CD4-positive, alpha-beta T cell treated with Interleukin-10 for 1 hour (primary cell): Measurements from ENCODE around the gene ACTR3.

Experiments used
- DNase-seq: peaks from one replicate; pipeline ENCODE4 v3.0.0-alpha.2; 2020

Gene ACTR3

DNA sequence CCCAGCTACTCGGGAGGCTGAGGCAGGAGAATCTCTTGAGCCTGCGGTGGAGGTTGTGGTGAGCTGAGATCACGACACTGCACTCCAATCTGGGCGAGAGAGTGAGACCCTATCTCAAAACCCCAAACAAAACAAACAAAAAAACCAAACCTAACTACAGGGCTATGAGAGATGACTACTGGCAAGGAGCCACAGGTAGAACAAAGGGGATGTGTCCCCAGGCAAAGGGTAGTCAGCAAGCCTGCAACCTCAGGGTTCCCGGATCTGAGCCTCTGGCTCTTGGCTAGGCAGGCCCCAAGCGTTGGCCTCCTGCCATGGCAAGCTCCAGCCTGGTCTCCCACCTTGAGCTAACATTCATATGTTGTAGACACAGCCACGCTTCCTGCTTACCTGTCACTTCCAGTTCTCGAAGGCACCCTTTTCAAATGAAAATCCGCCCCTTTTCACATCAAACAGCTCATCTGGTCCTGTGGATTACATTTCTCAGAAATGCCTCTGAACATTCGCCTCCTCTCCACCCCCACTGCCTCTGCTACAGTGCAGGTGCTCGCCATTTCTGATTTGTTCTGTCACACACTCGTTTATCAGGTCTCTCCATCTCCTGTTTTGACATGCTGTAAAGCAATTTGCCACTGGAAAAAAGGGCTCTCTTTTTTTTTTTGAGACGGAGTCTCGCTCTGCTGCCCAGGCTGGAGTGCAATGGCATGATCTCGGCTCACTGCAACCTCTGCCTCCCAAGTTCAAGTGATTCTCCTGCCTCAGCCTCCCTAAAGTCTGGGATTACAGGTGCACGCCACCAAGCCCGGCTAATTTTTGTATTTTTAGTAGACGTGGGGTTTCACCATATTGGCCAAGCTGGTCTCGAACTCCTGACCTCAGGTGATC, 13.1 kb upstream of the ACTR3 start:
- peak; percentile 86 for DNase-seq

GRCh38 chr2:113877711-113878598, 11.9 kb upstream of the ACTR3 start:
- DNase-seq = no peak

DNA sequence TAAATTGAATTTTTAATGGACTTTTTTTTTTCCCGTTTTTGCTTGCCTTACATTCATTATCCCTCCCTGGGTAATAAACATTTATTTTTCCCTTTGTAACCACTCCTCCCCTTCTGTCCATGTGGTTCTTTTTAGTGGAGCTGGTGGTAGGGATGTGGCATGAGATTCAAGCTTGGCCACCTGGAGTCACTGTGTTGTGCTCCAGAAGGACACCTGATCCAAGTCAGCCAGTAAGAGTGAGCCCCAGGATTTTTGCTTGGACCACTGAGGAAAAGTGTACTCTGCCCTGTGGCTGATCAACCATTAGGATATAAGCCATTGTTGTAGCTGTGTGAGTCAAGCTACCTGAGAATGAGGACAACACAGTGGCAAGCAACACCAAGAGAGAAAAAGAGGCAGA, 11.1 kb upstream of the ACTR3 start:
- DNase-seq = no peak

GRCh38 chr2:113879457-113879856, 10.4 kb upstream of the ACTR3 start:
- no peak for DNase-seq

GRCh38 chr2:113886479-113887008, 3.3 kb upstream of the ACTR3 start:
- peak; percentile 34 for DNase-seq

DNA sequence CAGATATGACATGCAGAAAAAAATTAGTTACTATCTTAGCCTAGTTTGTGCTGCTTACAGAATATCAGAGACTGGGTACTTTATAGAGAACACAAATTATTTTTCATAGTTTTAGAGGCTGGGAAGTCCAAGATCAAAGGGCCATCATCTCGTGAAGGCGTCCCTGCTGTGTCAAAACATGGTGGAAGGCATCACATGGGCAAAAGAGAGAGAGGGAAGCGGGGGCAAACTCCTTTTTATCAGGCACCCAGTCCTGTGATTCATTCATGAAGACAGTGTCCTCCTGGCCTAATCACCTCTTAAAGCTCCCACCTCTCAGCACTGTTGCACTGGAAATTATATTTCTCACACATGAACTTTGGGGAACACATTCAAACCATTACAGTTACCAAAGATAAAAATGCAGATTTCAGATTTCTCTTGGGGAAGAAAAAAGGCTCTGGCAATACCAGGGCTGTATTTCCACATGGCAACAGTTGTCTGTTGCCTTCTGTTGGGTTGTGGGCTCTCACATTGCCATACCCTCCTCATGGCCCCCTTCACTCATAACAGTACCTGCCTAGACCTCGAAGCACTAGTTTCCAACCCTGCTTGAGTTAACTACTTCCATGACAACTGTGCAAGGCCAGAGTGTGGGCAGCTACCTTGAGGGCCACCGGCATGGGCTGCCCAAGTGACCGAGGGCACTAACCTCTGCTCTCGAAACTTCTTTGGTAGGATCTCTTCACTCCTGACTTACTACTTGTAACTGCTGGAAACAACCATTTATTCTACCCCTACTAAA, 2.7 kb upstream of the ACTR3 start:
- DNase-seq = no peak

DNA sequence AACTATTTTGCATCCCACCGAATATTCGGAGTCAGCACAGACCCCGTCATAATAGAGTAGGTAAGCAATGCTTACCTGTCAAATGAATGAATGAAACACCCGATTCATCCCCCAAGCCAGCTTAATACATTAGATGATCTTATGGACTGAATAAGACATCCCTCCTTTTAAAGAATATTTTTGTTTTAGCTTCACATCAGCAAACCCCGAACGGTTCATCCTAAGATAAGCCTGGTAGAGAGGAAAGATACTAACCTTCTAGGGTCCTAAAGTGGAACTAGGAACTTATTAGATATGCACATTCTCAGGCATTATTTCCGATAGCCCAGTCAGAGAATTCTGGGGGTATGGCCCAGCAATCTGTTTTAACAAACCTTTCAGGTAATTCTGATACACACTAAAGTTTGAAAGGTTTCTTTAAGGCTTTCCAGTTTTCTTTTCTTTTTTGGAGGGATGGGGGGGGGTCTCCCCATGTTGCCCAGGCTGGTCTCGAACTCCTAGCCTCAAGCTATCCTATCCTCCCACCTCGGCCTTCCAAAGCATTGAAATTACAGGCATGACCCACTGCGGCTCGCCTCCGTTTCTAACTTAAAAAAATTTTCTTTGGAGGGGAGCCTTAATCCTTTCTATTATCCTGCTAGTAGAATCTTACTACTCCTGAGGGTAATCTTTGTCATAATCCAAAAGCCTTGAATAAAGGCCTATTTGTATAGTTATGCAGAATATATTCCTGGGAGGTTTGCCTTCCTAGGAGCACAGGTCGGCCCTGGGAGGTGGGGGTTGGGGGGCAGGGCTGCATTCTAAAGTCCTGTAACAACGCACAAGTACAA, 1.0 kb upstream of the ACTR3 start:
- DNase-seq = no peak

DNA sequence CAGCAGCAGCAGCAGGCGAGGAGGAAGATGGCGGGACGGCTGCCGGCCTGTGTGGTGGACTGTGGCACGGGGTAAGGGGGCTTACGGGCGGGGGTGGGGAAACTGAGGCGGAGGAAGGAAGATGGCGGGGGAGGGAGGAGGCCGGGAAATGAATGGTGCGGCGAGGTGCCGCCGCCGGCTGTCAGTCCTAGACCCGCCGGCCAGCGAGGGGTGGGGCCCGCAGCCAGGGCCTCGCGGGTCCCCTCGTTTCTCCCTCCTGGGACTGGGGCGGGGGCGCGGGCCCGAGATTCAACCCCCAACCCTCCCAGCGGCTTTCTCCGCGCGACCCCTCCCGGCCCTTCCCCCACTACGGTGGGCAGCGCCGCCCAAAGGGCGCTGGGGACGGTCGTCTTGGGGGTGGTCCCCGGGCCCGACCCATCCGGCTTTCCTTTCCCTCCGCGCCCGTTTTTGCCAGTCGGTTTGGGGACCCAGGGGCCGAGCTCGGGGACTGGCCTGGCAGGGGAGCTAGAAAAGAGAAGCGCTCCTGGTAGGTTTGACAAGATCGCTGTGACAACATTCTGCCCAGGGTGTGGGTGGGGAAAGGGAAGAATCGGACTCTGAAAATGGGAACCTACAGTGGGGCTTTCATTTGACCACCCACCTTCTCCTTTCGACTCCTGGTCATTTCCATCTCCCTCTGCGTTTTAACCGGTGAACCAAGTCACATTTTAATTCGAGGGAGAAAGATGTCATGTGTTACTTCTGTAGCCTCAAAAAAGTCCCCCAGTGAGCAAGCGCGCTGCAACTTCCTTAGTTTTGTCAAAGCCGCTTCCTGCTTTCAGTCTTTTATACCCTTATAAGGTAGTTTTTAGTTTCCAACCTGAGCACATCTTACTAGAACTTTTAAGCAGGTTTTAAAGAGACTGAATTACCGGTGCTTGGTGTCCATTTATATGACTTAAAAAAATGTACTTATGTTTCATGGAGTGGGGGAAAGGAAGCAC, 655 bp downstream of the ACTR3 start:
- DNase-seq = peak; percentile 87

DNA sequence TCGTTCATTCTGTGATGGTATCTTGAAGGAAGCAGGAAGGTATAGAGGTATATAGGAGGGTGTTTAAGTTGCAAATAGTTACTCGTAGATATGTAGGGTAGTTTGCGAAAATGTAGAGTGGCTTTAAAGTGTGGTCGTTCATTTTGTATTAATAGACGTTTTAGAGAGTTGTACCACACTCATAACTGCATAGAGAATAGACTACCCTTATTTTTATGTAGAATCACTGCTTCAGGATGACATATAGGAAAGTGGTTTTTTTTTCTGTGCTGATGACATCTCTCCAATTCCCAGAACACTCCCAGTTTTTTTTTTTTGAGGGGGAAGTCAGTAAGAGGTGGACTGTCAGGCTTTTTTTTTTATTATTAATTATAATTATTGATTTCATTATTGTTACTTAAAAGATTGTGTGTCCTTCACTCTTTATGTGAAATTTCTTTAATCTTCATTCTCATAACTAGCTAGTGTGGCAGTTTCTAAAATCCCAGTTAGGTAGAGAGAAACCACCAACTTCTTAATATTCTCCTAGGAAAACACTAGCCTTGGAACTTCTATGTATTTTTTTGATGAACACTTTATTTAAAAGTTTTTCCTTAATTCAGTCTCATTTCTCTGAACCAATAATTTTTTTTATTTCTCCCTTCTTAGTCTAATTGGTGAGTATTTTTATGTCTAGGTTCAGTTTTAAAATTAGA, 1.5 kb downstream of the ACTR3 start:
- DNase-seq = no peak

DNA sequence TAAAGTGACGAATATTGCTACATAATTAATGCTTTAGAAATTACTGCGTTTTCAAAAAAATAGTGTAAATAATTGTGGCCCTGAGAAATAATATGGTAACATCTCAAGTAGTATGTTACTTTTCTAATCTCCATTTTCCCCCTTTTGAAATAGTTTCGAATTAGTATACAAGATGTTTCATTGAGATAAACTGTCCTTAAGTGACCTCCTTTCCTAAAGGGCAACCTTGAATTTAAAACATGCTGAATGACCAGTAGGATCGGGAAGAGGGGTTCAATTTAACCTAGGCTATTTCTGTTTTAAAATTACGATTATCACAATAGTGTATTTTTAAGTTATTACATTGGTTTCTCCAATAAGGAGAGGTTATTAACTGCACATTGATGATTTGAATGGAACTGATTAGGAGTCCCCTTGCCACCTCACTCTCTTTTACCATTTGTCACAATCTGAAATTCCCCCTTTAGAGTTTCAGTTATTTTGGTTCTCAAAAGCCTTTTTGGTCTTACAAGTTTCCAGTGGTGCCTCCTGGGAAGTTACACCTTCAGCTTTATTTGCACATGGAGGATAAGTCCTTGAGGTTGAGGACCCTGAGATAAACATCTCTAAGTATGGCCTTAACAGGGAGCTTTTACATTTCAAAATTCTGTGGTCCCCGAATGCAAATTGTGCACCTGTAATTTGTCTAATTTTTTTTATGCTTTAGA, 2.3 kb downstream of the ACTR3 start:
- no peak for DNase-seq

- peak; percentile 28 for DNase-seq
Measured at GRCh38 chr2:113894156-113894743, 4.4 kb downstream of the ACTR3 start.

DNA sequence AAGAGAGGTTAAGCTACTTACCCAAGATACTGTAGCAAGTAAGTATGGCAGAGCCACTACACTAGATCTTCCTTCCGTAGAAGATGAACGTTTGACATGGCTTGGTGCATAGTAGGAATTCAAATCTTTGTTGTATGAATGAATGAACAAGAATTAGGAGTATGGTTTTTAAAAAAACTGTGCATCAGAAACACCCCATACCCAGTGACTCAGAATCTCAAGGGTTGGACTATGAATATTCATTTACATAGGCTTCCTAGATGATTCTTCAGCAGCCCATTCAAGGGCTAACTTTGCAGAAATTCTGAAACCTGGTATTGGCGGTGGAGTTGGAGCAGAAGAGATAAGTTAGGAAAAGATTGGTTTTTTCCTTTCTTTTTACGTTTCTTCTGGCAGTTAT, 5.4 kb downstream of the ACTR3 start:
- no peak for DNase-seq

DNA sequence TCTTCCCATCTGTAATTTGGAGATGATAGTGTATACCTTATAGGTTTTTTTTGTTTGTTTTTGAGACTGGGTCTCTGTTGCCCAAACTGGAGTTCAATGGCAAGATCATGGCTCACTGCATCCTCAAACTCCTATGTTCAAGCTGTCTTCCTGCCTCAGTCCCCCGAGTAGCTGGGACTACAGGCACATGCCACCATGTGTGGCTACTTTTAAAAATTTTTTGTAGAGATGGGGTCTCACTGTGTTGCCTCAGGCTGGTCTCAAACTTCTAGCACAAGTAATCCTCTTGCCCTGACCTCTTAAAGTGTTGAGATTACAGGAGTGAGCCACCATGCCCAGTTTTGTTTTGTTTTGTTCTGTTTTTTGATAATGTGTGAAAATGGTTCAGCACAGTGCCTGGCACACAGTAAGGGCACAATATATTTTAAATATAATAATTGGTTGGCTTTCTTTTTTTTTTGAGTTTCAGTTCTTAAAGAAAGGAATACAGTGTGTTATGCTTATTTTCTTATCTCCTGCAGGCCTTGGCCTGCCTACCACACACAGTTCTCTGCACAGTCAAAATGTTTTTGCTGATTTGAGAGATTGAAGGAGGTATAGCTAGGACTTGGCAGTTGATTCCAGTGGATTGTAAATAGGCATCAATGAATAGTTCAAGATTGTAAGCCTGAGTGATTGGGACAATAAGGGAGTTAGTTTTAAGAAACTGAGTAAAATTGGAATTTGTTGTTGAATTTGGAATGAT, 6.1 kb downstream of the ACTR3 start:
- no peak for DNase-seq

- no peak for DNase-seq
Measured at GRCh38 chr2:113896791-113897190, 6.9 kb downstream of the ACTR3 start.

GRCh38 chr2:113898081-113898480, 8.2 kb downstream of the ACTR3 start:
- no peak for DNase-seq

- no peak for DNase-seq
Measured at GRCh38 chr2:113899166-113899565, 9.3 kb downstream of the ACTR3 start.

- DNase-seq = no peak
Measured at GRCh38 chr2:113901943-113902342, 12.1 kb downstream of the ACTR3 start.

GRCh38 chr2:113905886-113906285, 16.0 kb downstream of the ACTR3 start:
- DNase-seq = no peak
